HepG2 (cell line): ENCODE data around the gene TTLL4. TPM values are rescaled to one million over a fixed set of nuclear protein-coding genes. Genes with fewer than 3 reads are reported as not detected.

ENCODE experiments used
- ATAC-seq: fragments of 200-7000 bp; cut with Tn5 transposase; 3 replicates; pipeline ENCODE4 v1.9.1; 2020; ENCODE audit warnings: mild to moderate bottlenecking, moderate library complexity
- BruUV-seq: library from RNA; stranded (reverse); fragments of 400-500 nt; replicated peaks from 2 replicates; lab custom pipeline; 2021; lab: Mats Ljungman, UMichigan
- CTCF ChIA-PET: fragments of 300-600 bp; formaldehyde crosslinking; extraction: SDS; loops from one replicate; lab custom pipeline; 2021; ENCODE audit warnings: low total read pairs, inconsistent platforms, low intra/inter-chr PET ratio; lab: Yijun Ruan, JAX
- POLR2A ChIA-PET: fragments of 350-600 bp; sonication (Branson Sonifier 250); formaldehyde crosslinking; loops from one replicate; lab custom pipeline; 2020; ENCODE audit warnings: antibody characterized with exemption, inconsistent platforms; lab: Yijun Ruan, JAX
- DNase-seq: peaks from one replicate; pipeline ENCODE4 v3.0.0-alpha.2; 2015; ENCODE audit warnings: low spot score
- FAIRE-seq: peaks from 3 replicates; lab custom pipeline; 2011; peaks lifted over from hg19 to GRCh38; lab: Jason Lieb, UNC
- H2AFZ ChIP-seq: one replicate; pipeline ENCODE4 v1.6.1; 2011; ENCODE audit warnings: low read length, inconsistent platforms
- H3K27ac ChIP-seq: fragments of 300-600 bp; 3 replicates; pipeline ENCODE4 v1.8.0; 2011; ENCODE audit warnings: mixed run types, mild to moderate bottlenecking, mixed read lengths, low read length, inconsistent platforms; ENCODE audit not compliant: insufficient read depth; ENCODE audit errors: extremely low read length
- H3K27me3 ChIP-seq, 2 experiments: fragments of 200-600 bp in 1 of 2; 2 replicates in 1 of 2; 3 replicates in 1 of 2; pipeline versions ENCODE4 v1.6.0 to v1.8.0; 2011; ENCODE audit warnings: low read length in 2 of 2, mild to moderate bottlenecking in 2 of 2, moderate library complexity in 2 of 2, inconsistent platforms in 1 of 2; ENCODE audit not compliant: insufficient read depth in 2 of 2, control insufficient read depth in 1 of 2
- H3K36me3 ChIP-seq, 2 experiments: fragments of 200-600 bp in 1 of 2; replicated peaks in 1 of 2; 2 replicates in 1 of 2; 3 replicates in 1 of 2; pipeline versions ENCODE4 v1.5.1 to v1.8.0; 2011; ENCODE audit warnings: low read length in 2 of 2, inconsistent platforms in 1 of 2; ENCODE audit not compliant: insufficient read depth in 2 of 2, control insufficient read depth in 1 of 2
- H3K4me1 ChIP-seq: 2 replicates; pipeline ENCODE4 v1.5.1; 2012; ENCODE audit warnings: low read length, inconsistent platforms; ENCODE audit not compliant: insufficient read depth
- H3K4me2 ChIP-seq: 2 replicates; pipeline ENCODE4 v1.6.0; 2011; ENCODE audit warnings: low read depth, low read length, inconsistent platforms
- H3K4me3 ChIP-seq, 3 experiments: fragments of 200-600 bp in 1 of 3; sonication (generic), shearing (Covaris generic) in 1 of 3; replicated peaks in 1 of 3; 2 replicates each; pipeline ENCODE4 v1.5.1; 2011 to 2016; ENCODE audit warnings: low read length in 3 of 3, inconsistent platforms in 2 of 3, low read depth in 2 of 3, mild to moderate bottlenecking in 2 of 3, control low read depth in 1 of 3, mixed read lengths in 1 of 3; ENCODE audit not compliant: insufficient read depth in 1 of 3
- H3K79me2 ChIP-seq: one replicate; pipeline ENCODE4 v1.6.1; 2011; ENCODE audit warnings: low read length, inconsistent platforms; ENCODE audit not compliant: insufficient read depth
- H3K9ac ChIP-seq: 2 replicates; pipeline ENCODE4 v1.6.0; 2011; ENCODE audit warnings: mild to moderate bottlenecking, low read depth, low read length, inconsistent platforms; ENCODE audit not compliant: insufficient read depth
- H3K9me3 ChIP-seq: 2 replicates; pipeline ENCODE4 v1.5.1; 2012; ENCODE audit warnings: mild to moderate bottlenecking, low read length
- H4K20me1 ChIP-seq: 2 replicates; pipeline ENCODE4 v1.6.0; 2011; ENCODE audit warnings: inconsistent platforms, mild to moderate bottlenecking, low read length, moderate library complexity; ENCODE audit not compliant: insufficient read depth
- BRD4 ChIP-seq: sonication (generic); formaldehyde crosslinking; IDR thresholded peaks from 2 replicates; pipeline ENCODE4 v1.4.0; 2020; ENCODE audit warnings: missing genetic modification reagents
- HMG20A ChIP-seq: IDR thresholded peaks from 2 replicates; pipeline ENCODE4 v1.6.1; 2016; ENCODE audit warnings: borderline replicate concordance
- HMG20B ChIP-seq: conservative IDR thresholded peaks from 2 replicates; pipeline ENCODE4 v1.6.1; 2016; ENCODE audit warnings: missing genetic modification reagents, missing compliant biosample characterization
- KDM2A ChIP-seq: sonication (generic); formaldehyde crosslinking; IDR thresholded peaks from 2 replicates; pipeline ENCODE4 v1.4.0; 2020; ENCODE audit warnings: low read depth, missing genetic modification reagents, borderline replicate concordance
- NPAS2 ChIP-seq: sonication (generic); formaldehyde crosslinking; IDR thresholded peaks from 2 replicates; pipeline ENCODE4 v1.8.0; 2022; ENCODE audit warnings: mild to moderate bottlenecking, missing genetic modification reagents, borderline replicate concordance
- NR2F6 ChIP-seq, 2 experiments: IDR thresholded peaks; 2 replicates each; pipeline ENCODE4 v1.6.1; 2016; ENCODE audit warnings: antibody characterized with exemption in 1 of 2, mild to moderate bottlenecking in 1 of 2
- PAWR ChIP-seq: sonication (generic); formaldehyde crosslinking; IDR thresholded peaks from 2 replicates; pipeline ENCODE4 v1.4.0; 2020; ENCODE audit warnings: missing genetic modification reagents, mild to moderate bottlenecking, borderline replicate concordance
- ZNF292 ChIP-seq: sonication (generic); formaldehyde crosslinking; IDR thresholded peaks from 2 replicates; pipeline ENCODE4 v1.8.1; 2022; ENCODE audit warnings: mild to moderate bottlenecking, low read depth, missing genetic modification reagents, borderline replicate concordance
- ZNF678 ChIP-seq: sonication (generic); formaldehyde crosslinking; IDR thresholded peaks from 2 replicates; pipeline ENCODE4 v1.4.0; 2020; ENCODE audit warnings: mild to moderate bottlenecking, missing genetic modification reagents
- WGBS: methylation state at CpG from one replicate; pipeline ENCODE4 v1.1.6; 2017; ENCODE audit warnings: low lambda C conversion rate; 5-methylcytosine and 5-hydroxymethylcytosine counted together
- in situ Hi-C: cut with HindIII; loops from 2 replicates; pipeline ENCODE4 v1.10.0; 2017; ENCODE audit warnings: low pct_unique_long_range_greater_than_20kb; ENCODE audit not compliant: extremely low pct_ligation_motif_present
- intact Hi-C: fragments of 100-400 bp; cut with micrococcal nuclease; formaldehyde crosslinking; loops from one replicate; pipeline ENCODE4 v1.10.0; 2022; ENCODE audit not compliant: unreplicated experiment
- polyA plus RNA-seq, 8 experiments: library from polyadenylated mRNA; depleted of rRNA in 3 of 8; stranded (reverse) in 7 of 8; unstranded in 1 of 8; fragments of >200 nt; fragmentation: Illumina TruSeq in 4 of 8; extraction: Trizol in 4 of 8; gene quantifications; 2 replicates each; pipeline versions ENCODE4 v1.2.1 to v1.2.3, GENCODE V29; 2011 to 2016; ENCODE audit warnings: low read depth in 4 of 8, missing spikeins in 1 of 8, mixed read lengths in 1 of 8; ENCODE audit not compliant: insufficient read depth in 1 of 8
- total RNA-seq, 5 experiments: library from RNA; depleted of rRNA; stranded (reverse); fragments of >200 nt; fragmentation: Illumina TruSeq; extraction: Trizol; gene quantifications; 2 replicates each; pipeline ENCODE4 v1.2.3, GENCODE V29; 2016; ENCODE audit warnings: low read depth in 1 of 5
- TF ChIP-seq, protein P1 (sequence below): sonication (generic); formaldehyde crosslinking; IDR thresholded peaks from 2 replicates; pipeline ENCODE4 v1.5.0; 2020; ENCODE audit warnings: missing genetic modification reagents, mild to moderate bottlenecking, borderline replicate concordance
- TF ChIP-seq, protein P2 (sequence below): sonication (generic); formaldehyde crosslinking; IDR thresholded peaks from 2 replicates; pipeline ENCODE4 v1.4.0; 2020; ENCODE audit warnings: missing genetic modification reagents
- TF ChIP-seq, protein P3 (sequence below): sonication (generic); formaldehyde crosslinking; IDR thresholded peaks from 2 replicates; pipeline ENCODE4 v1.5.0; 2020; ENCODE audit warnings: mild to moderate bottlenecking, missing genetic modification reagents
- TF ChIP-seq, protein P4 (sequence below): sonication (generic); formaldehyde crosslinking; IDR thresholded peaks from 2 replicates; pipeline ENCODE4 v1.4.0; 2020; ENCODE audit warnings: missing genetic modification reagents, borderline replicate concordance

TTLL4 gene
- total and polyA plus RNA-seq, 2 of the 13 experiments (the other 11 are each of a cell fraction or from before 2014, with no cell fraction given): 77.5 to 84.6 TPM

DNA sequence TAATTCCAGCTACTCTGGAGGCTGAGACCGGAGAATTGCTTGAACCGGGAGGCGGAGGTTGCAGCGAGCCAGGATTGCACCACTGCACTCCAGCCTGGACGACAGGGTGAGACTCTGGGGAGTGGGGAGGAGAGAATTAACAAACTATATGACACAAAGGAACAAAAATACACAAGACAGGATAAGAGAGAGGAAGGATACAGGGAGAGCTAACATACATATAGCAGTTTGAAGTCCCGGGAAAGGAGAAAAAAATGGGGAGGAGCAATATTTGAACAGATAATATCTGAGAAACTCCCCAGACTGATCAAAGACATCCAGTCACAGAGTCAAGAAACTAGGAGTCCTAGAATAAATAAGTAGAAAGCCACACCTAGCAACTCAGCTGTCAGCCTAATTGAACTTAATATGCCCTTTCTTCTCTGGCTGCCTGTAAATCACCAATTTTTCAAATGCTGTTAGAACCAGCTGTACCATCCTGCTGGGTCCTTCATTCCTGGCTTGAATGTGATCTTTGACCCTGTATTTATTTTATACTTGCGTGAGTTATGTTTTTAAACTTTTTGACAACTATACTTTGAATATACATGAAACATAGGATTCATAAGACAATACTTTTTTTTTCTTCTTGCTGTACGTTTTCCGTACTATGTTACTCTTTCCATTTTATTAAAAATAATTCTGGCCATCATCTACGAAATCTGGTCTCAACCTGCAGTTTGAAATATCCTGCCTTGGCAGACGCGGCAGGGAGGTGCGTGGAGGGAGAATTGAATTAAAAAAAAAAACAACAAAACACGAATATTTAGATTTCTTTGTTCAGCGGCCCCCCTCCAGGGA, 70.4 kb downstream of the TTLL4 start:
- H3K36me3 ChIP-seq: peaks cover 0 to 5% of the 10 kb centered on the region in 2 experiments; a peak in 2 of 5 replicates
- ChIA-PET CTCF (interaction anchor here (0.9 kb wide), 1 partner anchor 53 kb away, joined by 3 read pairs; no protein-coding TSS in a partner anchor), POLR2A (interaction anchor here (0.6 to 8.5 kb wide), 27 partner anchors 9 to 468 kb away, joined by 3 to 218 read pairs (median 7); partner anchors contain the start of genes BCS1L, GLB1L, PRKAG3 and RNF25)
- H3K27me3 ChIP-seq: no peaks in the 10 kb centered on the region; a peak in 1 of 5 replicates
- 2% methylated on average over 15 of the region's 15 CpGs for WGBS
- peaks cover 41% of the 10 kb centered on the region for H3K79me2 ChIP-seq
- peak overlapping the region; percentile 69 to 97 (median 94) for H3K4me3 ChIP-seq
- DNase-seq (peak; percentile 92), FAIRE-seq (peak; percentile 61), ATAC-seq (peak; percentile 13)
- H3K4me2 ChIP-seq: peak overlapping the region; percentile 93
- TSS peak; percentile 98 for BruUV-seq
- H3K4me1 ChIP-seq: peaks cover 48% of the 10 kb centered on the region
- H3K9ac ChIP-seq: peak overlapping the region; percentile 94
- peak overlapping the region; percentile 97 for H3K27ac ChIP-seq
- H4K20me1 ChIP-seq: peaks cover 18% of the 10 kb centered on the region
- no peak overlapping the region for H2AFZ ChIP-seq
- intact Hi-C loops (loop anchor here (2.0 kb wide), 1 partner anchor 70 kb away; the partner anchor contains the start of gene TTLL4), in situ Hi-C loops (no loop called here)
- peaks cover 15% of the 10 kb centered on the region; the same call in 1 of the 2 replicates for H3K9me3 ChIP-seq
- TF ChIP-seq HMG20A (CRISPR knock-in tag) (no peak; the same call in 1 of the 2 replicates), KDM2A (0 out of 2 replicates have a peak, but pooled peaks have one; percentile 25), ZNF292 (CRISPR knock-in tag) (peak; percentile 73), BRD4 (CRISPR knock-in tag) (no peak), PAWR (CRISPR knock-in tag) (no peak), HMG20B (CRISPR knock-in tag) (no peak), NR2F6 (IDR thresholded peaks at IDR 0.05) (peak; percentile 64), NR2F6 (CRISPR knock-in tag; IDR thresholded peaks at IDR 0.05) (peak; percentile 25; the same call in 1 of the 2 replicates), ZNF678 (CRISPR knock-in tag) (no peak), NPAS2 (CRISPR knock-in tag) (no peak)
- TF ChIP-seq, protein P1, sequence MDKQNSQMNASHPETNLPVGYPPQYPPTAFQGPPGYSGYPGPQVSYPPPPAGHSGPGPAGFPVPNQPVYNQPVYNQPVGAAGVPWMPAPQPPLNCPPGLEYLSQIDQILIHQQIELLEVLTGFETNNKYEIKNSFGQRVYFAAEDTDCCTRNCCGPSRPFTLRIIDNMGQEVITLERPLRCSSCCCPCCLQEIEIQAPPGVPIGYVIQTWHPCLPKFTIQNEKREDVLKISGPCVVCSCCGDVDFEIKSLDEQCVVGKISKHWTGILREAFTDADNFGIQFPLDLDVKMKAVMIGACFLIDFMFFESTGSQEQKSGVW (CRISPR knock-in tag): no peak
- TF ChIP-seq, protein P2, sequence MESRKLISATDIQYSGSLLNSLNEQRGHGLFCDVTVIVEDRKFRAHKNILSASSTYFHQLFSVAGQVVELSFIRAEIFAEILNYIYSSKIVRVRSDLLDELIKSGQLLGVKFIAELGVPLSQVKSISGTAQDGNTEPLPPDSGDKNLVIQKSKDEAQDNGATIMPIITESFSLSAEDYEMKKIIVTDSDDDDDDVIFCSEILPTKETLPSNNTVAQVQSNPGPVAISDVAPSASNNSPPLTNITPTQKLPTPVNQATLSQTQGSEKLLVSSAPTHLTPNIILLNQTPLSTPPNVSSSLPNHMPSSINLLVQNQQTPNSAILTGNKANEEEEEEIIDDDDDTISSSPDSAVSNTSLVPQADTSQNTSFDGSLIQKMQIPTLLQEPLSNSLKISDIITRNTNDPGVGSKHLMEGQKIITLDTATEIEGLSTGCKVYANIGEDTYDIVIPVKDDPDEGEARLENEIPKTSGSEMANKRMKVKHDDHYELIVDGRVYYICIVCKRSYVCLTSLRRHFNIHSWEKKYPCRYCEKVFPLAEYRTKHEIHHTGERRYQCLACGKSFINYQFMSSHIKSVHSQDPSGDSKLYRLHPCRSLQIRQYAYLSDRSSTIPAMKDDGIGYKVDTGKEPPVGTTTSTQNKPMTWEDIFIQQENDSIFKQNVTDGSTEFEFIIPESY (CRISPR knock-in tag): no peak
- TF ChIP-seq, protein P3, sequence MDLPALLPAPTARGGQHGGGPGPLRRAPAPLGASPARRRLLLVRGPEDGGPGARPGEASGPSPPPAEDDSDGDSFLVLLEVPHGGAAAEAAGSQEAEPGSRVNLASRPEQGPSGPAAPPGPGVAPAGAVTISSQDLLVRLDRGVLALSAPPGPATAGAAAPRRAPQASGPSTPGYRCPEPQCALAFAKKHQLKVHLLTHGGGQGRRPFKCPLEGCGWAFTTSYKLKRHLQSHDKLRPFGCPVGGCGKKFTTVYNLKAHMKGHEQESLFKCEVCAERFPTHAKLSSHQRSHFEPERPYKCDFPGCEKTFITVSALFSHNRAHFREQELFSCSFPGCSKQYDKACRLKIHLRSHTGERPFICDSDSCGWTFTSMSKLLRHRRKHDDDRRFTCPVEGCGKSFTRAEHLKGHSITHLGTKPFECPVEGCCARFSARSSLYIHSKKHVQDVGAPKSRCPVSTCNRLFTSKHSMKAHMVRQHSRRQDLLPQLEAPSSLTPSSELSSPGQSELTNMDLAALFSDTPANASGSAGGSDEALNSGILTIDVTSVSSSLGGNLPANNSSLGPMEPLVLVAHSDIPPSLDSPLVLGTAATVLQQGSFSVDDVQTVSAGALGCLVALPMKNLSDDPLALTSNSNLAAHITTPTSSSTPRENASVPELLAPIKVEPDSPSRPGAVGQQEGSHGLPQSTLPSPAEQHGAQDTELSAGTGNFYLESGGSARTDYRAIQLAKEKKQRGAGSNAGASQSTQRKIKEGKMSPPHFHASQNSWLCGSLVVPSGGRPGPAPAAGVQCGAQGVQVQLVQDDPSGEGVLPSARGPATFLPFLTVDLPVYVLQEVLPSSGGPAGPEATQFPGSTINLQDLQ (CRISPR knock-in tag): no peak
- TF ChIP-seq, protein P4, sequence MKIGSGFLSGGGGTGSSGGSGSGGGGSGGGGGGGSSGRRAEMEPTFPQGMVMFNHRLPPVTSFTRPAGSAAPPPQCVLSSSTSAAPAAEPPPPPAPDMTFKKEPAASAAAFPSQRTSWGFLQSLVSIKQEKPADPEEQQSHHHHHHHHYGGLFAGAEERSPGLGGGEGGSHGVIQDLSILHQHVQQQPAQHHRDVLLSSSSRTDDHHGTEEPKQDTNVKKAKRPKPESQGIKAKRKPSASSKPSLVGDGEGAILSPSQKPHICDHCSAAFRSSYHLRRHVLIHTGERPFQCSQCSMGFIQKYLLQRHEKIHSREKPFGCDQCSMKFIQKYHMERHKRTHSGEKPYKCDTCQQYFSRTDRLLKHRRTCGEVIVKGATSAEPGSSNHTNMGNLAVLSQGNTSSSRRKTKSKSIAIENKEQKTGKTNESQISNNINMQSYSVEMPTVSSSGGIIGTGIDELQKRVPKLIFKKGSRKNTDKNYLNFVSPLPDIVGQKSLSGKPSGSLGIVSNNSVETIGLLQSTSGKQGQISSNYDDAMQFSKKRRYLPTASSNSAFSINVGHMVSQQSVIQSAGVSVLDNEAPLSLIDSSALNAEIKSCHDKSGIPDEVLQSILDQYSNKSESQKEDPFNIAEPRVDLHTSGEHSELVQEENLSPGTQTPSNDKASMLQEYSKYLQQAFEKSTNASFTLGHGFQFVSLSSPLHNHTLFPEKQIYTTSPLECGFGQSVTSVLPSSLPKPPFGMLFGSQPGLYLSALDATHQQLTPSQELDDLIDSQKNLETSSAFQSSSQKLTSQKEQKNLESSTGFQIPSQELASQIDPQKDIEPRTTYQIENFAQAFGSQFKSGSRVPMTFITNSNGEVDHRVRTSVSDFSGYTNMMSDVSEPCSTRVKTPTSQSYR (CRISPR knock-in tag): no peak
